ENCODE data around the gene TAPT1.

GRCh38 chr4:16203083-16203482, 23.2 kb downstream of the TAPT1 start:
- TF ChIP-seq CTCF (IDR thresholded peaks at IDR 0.05): no peak
- no peak for TF ChIP-seq EP300 (IDR thresholded peaks at IDR 0.05)

Measured in upper lobe of left lung (tissue), 4 donors.